ENCODE results near the gene CHST15.

DNA sequence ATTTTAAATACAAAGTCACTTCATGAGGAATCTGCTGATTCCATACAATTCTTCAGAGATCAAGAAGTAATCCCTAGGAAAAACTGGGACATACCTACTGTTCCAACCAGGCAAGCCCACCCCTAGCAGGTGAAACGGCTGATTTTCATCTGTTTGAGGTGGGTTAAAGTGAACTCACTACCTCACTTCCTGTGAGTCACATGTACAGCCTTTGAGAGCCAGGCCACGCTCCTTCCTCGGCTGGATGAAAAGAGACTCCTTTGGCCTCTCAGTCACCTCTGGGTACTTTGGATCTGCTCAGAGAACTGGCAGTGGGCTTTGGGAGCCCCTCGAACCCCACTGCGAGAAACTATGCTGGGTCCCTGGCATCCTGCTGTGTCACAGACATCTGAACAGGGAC lies 68.2 kb downstream of the CHST15 start:
- TF ChIP-seq, protein P1, sequence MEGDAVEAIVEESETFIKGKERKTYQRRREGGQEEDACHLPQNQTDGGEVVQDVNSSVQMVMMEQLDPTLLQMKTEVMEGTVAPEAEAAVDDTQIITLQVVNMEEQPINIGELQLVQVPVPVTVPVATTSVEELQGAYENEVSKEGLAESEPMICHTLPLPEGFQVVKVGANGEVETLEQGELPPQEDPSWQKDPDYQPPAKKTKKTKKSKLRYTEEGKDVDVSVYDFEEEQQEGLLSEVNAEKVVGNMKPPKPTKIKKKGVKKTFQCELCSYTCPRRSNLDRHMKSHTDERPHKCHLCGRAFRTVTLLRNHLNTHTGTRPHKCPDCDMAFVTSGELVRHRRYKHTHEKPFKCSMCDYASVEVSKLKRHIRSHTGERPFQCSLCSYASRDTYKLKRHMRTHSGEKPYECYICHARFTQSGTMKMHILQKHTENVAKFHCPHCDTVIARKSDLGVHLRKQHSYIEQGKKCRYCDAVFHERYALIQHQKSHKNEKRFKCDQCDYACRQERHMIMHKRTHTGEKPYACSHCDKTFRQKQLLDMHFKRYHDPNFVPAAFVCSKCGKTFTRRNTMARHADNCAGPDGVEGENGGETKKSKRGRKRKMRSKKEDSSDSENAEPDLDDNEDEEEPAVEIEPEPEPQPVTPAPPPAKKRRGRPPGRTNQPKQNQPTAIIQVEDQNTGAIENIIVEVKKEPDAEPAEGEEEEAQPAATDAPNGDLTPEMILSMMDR (IDR thresholded peaks at IDR 0.05), result no peak
- TF ChIP-seq POLR2A (IDR thresholded peaks at IDR 0.05) (no peak), POLR2AphosphoS5 (IDR thresholded peaks at IDR 0.05; ENCODE audit: insufficient read depth in 1 of 2, low read depth in 1 of 2) (no peak)

All from vagina (tissue), 2 donors.